UCSD-AML1 (cell line): ENCODE results near the gene HAUS3.

Experiments used
- DNase-seq: peaks from one replicate; lab custom pipeline; 2025; ENCODE audit not compliant: unreplicated experiment; lab: John Stamatoyannopoulos, UW

Gene HAUS3

GRCh38 chr4:2253160-2254084 is 11.5 kb upstream of the HAUS3 start:
- DNase-seq = no peak

GRCh38 chr4:2252530-2253091 is 10.7 kb upstream of the HAUS3 start:
- no peak for DNase-seq

GRCh38 chr4:2251795-2252529 is 10.0 kb upstream of the HAUS3 start:
- DNase-seq = no peak

- no peak for DNase-seq
Observed at GRCh38 chr4:2251073-2251794, 9.3 kb upstream of the HAUS3 start.

- DNase-seq = no peak
Observed at GRCh38 chr4:2250357-2251072, 8.6 kb upstream of the HAUS3 start.

- no peak for DNase-seq
Observed at GRCh38 chr4:2249526-2250356, 7.8 kb upstream of the HAUS3 start.

GRCh38 chr4:2248821-2249261 is 6.9 kb upstream of the HAUS3 start:
- DNase-seq = no peak

GRCh38 chr4:2248044-2248780 is 6.3 kb upstream of the HAUS3 start:
- no peak for DNase-seq

GRCh38 chr4:2247128-2248043 is 5.5 kb upstream of the HAUS3 start:
- DNase-seq = no peak

- DNase-seq = no peak
Observed at GRCh38 chr4:2246384-2247127, 4.6 kb upstream of the HAUS3 start.

- no peak for DNase-seq
Observed at GRCh38 chr4:2245787-2246275, 3.9 kb upstream of the HAUS3 start.

GRCh38 chr4:2245057-2245786 is 3.3 kb upstream of the HAUS3 start:
- DNase-seq = no peak

GRCh38 chr4:2243681-2244380 is 1.9 kb upstream of the HAUS3 start:
- DNase-seq = peak; percentile 57

- no peak for DNase-seq
Observed at GRCh38 chr4:2241003-2241402, 918 bp downstream of the HAUS3 start.

GRCh38 chr4:2236944-2237666 is 4.8 kb downstream of the HAUS3 start:
- no peak for DNase-seq
